Prostate gland (tissue), 2 donors: ENCODE results near the gene PCDHB7.
"Not testable (repeated sequence)": the region's sequence is repeated elsewhere in the genome, so short reads cannot be mapped to it uniquely, and the experiment has no call there.

Source experiments
- POLR2A ChIP-seq: fragments of 450-650 bp; IDR thresholded peaks from one replicate; pipeline ENCODE4 v1.6.1; 2016; ENCODE audit warnings: antibody characterized with exemption, mild to moderate bottlenecking
- TF ChIP-seq, protein P1 (sequence below), 4 experiments: fragments of 200-600 bp in 2 of 4; fragments of 450-650 bp in 2 of 4; sonication (generic) in 2 of 4; IDR thresholded peaks; 1 replicate in 3 of 4; 2 replicates in 1 of 4; pipeline ENCODE4 v1.5.1; 2016 to 2019; ENCODE audit warnings: antibody characterized with exemption in 4 of 4, mild to moderate bottlenecking in 2 of 4, moderate library complexity in 2 of 4

DNA sequence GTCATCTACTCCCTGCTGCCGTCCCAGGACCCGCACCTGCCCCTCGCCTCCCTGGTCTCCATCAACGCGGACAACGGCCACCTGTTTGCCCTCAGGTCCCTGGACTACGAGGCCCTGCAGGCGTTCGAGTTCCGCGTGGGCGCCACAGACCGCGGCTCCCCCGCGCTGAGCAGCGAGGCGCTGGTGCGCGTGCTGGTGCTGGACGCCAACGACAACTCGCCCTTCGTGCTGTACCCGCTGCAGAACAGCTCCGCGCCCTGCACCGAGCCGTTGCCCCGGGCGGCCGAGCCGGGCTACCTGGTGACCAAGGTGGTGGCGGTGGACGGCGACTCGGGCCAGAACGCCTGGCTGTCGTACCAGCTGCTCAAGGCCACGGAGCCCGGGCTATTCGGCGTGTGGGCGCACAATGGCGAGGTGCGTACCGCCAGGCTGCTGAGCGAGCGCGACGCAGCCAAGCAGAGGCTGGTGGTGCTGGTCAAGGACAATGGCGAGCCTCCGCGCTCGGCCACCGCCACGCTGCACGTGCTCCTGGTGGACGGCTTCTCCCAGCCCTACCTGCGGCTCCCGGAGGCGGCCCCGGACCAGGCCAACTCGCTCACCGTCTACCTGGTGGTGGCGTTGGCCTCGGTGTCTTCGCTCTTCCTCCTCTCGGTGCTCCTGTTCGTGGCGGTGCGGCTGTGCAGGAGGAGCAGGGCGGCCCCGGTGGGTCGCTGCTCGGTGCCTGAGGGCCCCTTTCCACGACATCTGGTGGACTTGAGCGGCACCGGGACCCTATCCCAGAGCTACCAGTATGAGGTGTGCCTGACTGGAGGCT, 2.1 kb downstream of the PCDHB7 start:
- not testable (repeated sequence) for TF ChIP-seq POLR2A
- TF ChIP-seq, protein P1, sequence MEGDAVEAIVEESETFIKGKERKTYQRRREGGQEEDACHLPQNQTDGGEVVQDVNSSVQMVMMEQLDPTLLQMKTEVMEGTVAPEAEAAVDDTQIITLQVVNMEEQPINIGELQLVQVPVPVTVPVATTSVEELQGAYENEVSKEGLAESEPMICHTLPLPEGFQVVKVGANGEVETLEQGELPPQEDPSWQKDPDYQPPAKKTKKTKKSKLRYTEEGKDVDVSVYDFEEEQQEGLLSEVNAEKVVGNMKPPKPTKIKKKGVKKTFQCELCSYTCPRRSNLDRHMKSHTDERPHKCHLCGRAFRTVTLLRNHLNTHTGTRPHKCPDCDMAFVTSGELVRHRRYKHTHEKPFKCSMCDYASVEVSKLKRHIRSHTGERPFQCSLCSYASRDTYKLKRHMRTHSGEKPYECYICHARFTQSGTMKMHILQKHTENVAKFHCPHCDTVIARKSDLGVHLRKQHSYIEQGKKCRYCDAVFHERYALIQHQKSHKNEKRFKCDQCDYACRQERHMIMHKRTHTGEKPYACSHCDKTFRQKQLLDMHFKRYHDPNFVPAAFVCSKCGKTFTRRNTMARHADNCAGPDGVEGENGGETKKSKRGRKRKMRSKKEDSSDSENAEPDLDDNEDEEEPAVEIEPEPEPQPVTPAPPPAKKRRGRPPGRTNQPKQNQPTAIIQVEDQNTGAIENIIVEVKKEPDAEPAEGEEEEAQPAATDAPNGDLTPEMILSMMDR (IDR thresholded peaks at IDR 0.05), result not testable (repeated sequence)
